ENCODE data around the gene CLPTM1. TPM values are rescaled to one million over a fixed set of nuclear protein-coding genes. Genes with fewer than 3 reads are reported as not detected.

Gene CLPTM1
- total and polyA plus RNA-seq, 9 of the 15 experiments (the other 6 are each of a cell fraction or from before 2014, with no cell fraction given) = 0.37 to 96.0 (median 27.5) TPM

- Histone ChIP-seq H3K27ac (ENCODE audit: extremely low read depth, low read depth, low read length) (no peak overlapping the region), H3K9me3 (replicated peaks; ENCODE audit: control insufficient read depth, insufficient read depth, low read depth, low read length) (no peaks in the 10 kb centered on the region), H3K79me2 (ENCODE audit: control insufficient read depth, insufficient read depth, low read length) (no peaks in the 10 kb centered on the region), H3K4me3 (no peak overlapping the region), H3K9me1 (ENCODE audit: control insufficient read depth, insufficient read depth, low read length) (no peaks in the 10 kb centered on the region), H4K20me1 (replicated peaks; ENCODE audit: control insufficient read depth, insufficient read depth, low read length) (no peaks in the 10 kb centered on the region; the same call in 1 of the 2 replicates), H3K27me3 (ENCODE audit: control insufficient read depth in 2 of 2, insufficient read depth in 2 of 2, low read length in 2 of 2) (no peaks in the 10 kb centered on the region), H3K36me3 (ENCODE audit: control insufficient read depth, insufficient read depth, low read length) (peaks cover 53% of the 10 kb centered on the region; the same call in 2 of the 3 replicates), H3K4me1 (replicated peaks in 1 of 2; ENCODE audit: control insufficient read depth in 2 of 2, insufficient read depth in 2 of 2, low read length in 2 of 2) (peaks cover 0 to 21% of the 10 kb centered on the region in 2 experiments; a peak in 2 of 5 replicates), H3K4me2 (ENCODE audit: insufficient read depth, low read length) (no peak overlapping the region), H3K9ac (ENCODE audit: insufficient read depth in 1 of 2, low read depth in 2 of 2, low read length in 2 of 2) (no peak overlapping the region), H2AFZ (ENCODE audit: low read depth, low read length) (no peak overlapping the region)
- intact Hi-C loops (cut with micrococcal nuclease) (no loop called here), in situ Hi-C loops (cut with MboI) (no loop called here)
- POLR2A ChIA-PET = no interaction called here
- BruUV-seq (replicated peaks) = TSS peak; percentile 60
- CTCF ChIA-PET (ENCODE audit: low intra/inter-chr PET ratio) = no interaction called here
- TF ChIP-seq ETV6 (IDR thresholded peaks at IDR 0.05; ENCODE audit: borderline replicate concordance in 1 of 2, low read depth in 2 of 2, low read length in 1 of 2) (no peak), ETV6 (CRISPR knock-in tag; IDR thresholded peaks at IDR 0.05; ENCODE audit: borderline replicate concordance) (no peak), POLR2G (IDR thresholded peaks at IDR 0.05; ENCODE audit: low read depth, low read length) (0 out of 2 replicates have a peak, but pooled peaks have one; percentile 49)
- WGBS (ENCODE audit: insufficient coverage, low coverage, missing lambda C conversion rate) = 95% methylated on average over 21 of the region's 44 CpGs
- DNase-seq (ENCODE audit: extremely low read depth in 1 of 4, low spot score in 3 of 4) = no peak
- no peak for ATAC-seq
- no peak for FAIRE-seq
These were observed 37.4 kb downstream of the CLPTM1 start for GRCh38 chr19:44992336-44993163.

GRCh38 chr19:44993526-44993925, 38.3 kb downstream of the CLPTM1 start:
- no peak for ATAC-seq
- H2AFZ ChIP-seq (ENCODE audit: low read depth, low read length) = no peak overlapping the region
- no peaks in the 10 kb centered on the region for H3K9me3 ChIP-seq (replicated peaks; ENCODE audit: control insufficient read depth, insufficient read depth, low read depth, low read length)
- H3K79me2 ChIP-seq (ENCODE audit: control insufficient read depth, insufficient read depth, low read length) = no peaks in the 10 kb centered on the region
- CTCF ChIA-PET (ENCODE audit: low intra/inter-chr PET ratio) = no interaction called here
- peaks cover 43% of the 10 kb centered on the region; the same call in 2 of the 3 replicates for H3K36me3 ChIP-seq (ENCODE audit: control insufficient read depth, insufficient read depth, low read length)
- peak overlapping the region in 1 of 2 experiments; percentile 58; a peak in 1 of 4 replicates for H3K9ac ChIP-seq (ENCODE audit: insufficient read depth in 1 of 2, low read depth in 2 of 2, low read length in 2 of 2)
- POLR2A ChIA-PET = interaction anchor here (0.6 kb wide), 1 partner anchor 134 kb away, joined by 3 read pairs; no protein-coding TSS in a partner anchor
- no peak overlapping the region for H3K4me3 ChIP-seq
- no peak for DNase-seq (ENCODE audit: extremely low read depth in 1 of 4, low spot score in 3 of 4)
- BruUV-seq (replicated peaks) = no TSS peak
- WGBS (ENCODE audit: insufficient coverage, low coverage, missing lambda C conversion rate) = 92% methylated on average over 3 of the region's 6 CpGs
- intact Hi-C loops (cut with micrococcal nuclease) (no loop called here), in situ Hi-C loops (cut with MboI) (no loop called here)
- H3K4me2 ChIP-seq (ENCODE audit: insufficient read depth, low read length) = no peak overlapping the region
- TF ChIP-seq DPF2 (IDR thresholded peaks at IDR 0.05) (no peak), ELK3 (CRISPR knock-in tag; IDR thresholded peaks at IDR 0.05) (no peak), ZNF316 (IDR thresholded peaks at IDR 0.05) (no peak), ZNF584 (CRISPR knock-in tag; IDR thresholded peaks at IDR 0.05; ENCODE audit: low read depth) (no peak), GATAD2A (IDR thresholded peaks at IDR 0.05) (no peak), EZH2 (IDR thresholded peaks at IDR 0.05; ENCODE audit: borderline replicate concordance, low read depth, low read length) (no peak), ZNF384 (IDR thresholded peaks at IDR 0.05; ENCODE audit: low read depth, low read length) (0 out of 2 replicates have a peak, but pooled peaks have one; percentile 24), CBX1 (IDR thresholded peaks at IDR 0.05; ENCODE audit: low read depth) (no peak), NR4A1 (CRISPR knock-in tag; IDR thresholded peaks at IDR 0.05) (no peak), NR4A1 (tag; IDR thresholded peaks at IDR 0.05) (no peak)
- no peak for FAIRE-seq
- no peaks in the 10 kb centered on the region for H3K27me3 ChIP-seq (ENCODE audit: control insufficient read depth in 2 of 2, insufficient read depth in 2 of 2, low read length in 2 of 2)
- H4K20me1 ChIP-seq (replicated peaks; ENCODE audit: control insufficient read depth, insufficient read depth, low read length) = no peaks in the 10 kb centered on the region
- H3K27ac ChIP-seq (ENCODE audit: extremely low read depth, low read depth, low read length) = no peak overlapping the region
- peaks cover 0 to 21% of the 10 kb centered on the region in 2 experiments; a peak in 2 of 5 replicates for H3K4me1 ChIP-seq (replicated peaks in 1 of 2; ENCODE audit: control insufficient read depth in 2 of 2, insufficient read depth in 2 of 2, low read length in 2 of 2)
- no peaks in the 10 kb centered on the region for H3K9me1 ChIP-seq (ENCODE audit: control insufficient read depth, insufficient read depth, low read length)

Measured in K562 (cell line).